Smooth muscle cell (in vitro differentiated cells): ENCODE data around the gene TMOD4. TPM values are rescaled to one million over a fixed set of nuclear protein-coding genes. Genes with fewer than 3 reads are reported as not detected.

Experiments
- DNase-seq: peaks from one replicate; lab custom pipeline; 2025; ENCODE audit not compliant: unreplicated experiment; lab: John Stamatoyannopoulos, UW
- H2AFZ ChIP-seq: fragments of 200-600 bp; sonication (generic); 2 replicates; pipeline ENCODE4 v1.6.0; 2016; ENCODE audit warnings: antibody characterized with exemption, low read depth, mild to moderate bottlenecking
- H3F3A ChIP-seq: fragments of 200-600 bp; sonication (generic); 2 replicates; pipeline ENCODE4 v1.6.0; 2017; ENCODE audit warnings: antibody characterized with exemption, low read depth
- H3K27ac ChIP-seq: fragments of 200-600 bp; sonication (generic); 2 replicates; pipeline ENCODE4 v1.5.1; 2016; ENCODE audit warnings: low read depth, mild to moderate bottlenecking
- H3K27me3 ChIP-seq: fragments of 200-600 bp; sonication (generic); 2 replicates; pipeline ENCODE4 v1.6.1; 2016; ENCODE audit warnings: low read depth, mild to moderate bottlenecking
- H3K36me3 ChIP-seq: fragments of 200-600 bp; sonication (generic); 2 replicates; pipeline ENCODE4 v1.5.1; 2016; ENCODE audit warnings: low read depth
- H3K4me1 ChIP-seq: fragments of 200-600 bp; sonication (generic); 2 replicates; pipeline ENCODE4 v1.5.1; 2016; ENCODE audit warnings: low read depth
- H3K4me2 ChIP-seq: fragments of 200-600 bp; sonication (generic); 2 replicates; pipeline ENCODE4 v1.6.0; 2016; ENCODE audit warnings: mild to moderate bottlenecking
- H3K4me3 ChIP-seq: fragments of 200-600 bp; sonication (generic); 2 replicates; pipeline ENCODE4 v1.5.1; 2016; ENCODE audit warnings: mild to moderate bottlenecking
- H3K79me2 ChIP-seq: fragments of 200-600 bp; sonication (generic); 2 replicates; pipeline ENCODE4 v1.6.0; 2016; ENCODE audit warnings: low read depth, mild to moderate bottlenecking
- H3K9ac ChIP-seq: fragments of 200-600 bp; sonication (generic); 2 replicates; pipeline ENCODE4 v1.6.0; 2016; ENCODE audit warnings: low read depth
- H3K9me3 ChIP-seq: fragments of 200-600 bp; sonication (generic); replicated peaks from 2 replicates; pipeline ENCODE4 v1.5.1; 2016; ENCODE audit warnings: low read depth
- H4K20me1 ChIP-seq: fragments of 200-600 bp; sonication (generic); 2 replicates; pipeline ENCODE4 v1.6.0; 2016; ENCODE audit warnings: low read depth
- WGBS: methylation state at CpG from one replicate; pipeline ENCODE4 v1.1.7; 2016; ENCODE audit warnings: low lambda C conversion rate; 5-methylcytosine and 5-hydroxymethylcytosine counted together
- polyA plus RNA-seq: library from polyadenylated mRNA; unstranded; fragments of >200 nt; fragmentation: Nextera tagmentation; extraction: Ambion mirVana; gene quantifications from 2 replicates; pipeline ENCODE4 v1.2.1, GENCODE V29; 2016
- total RNA-seq: library from RNA; depleted of rRNA; stranded (reverse); fragments of >200 nt; gene quantifications from 2 replicates; pipeline ENCODE4 v1.2.3, GENCODE V29; 2014
- TF ChIP-seq, protein P1 (sequence below): fragments of 200-600 bp; sonication (generic); IDR thresholded peaks from 2 replicates; pipeline ENCODE4 v1.5.1; 2017; ENCODE audit warnings: borderline replicate concordance, mild to moderate bottlenecking, antibody characterized with exemption; ENCODE audit not compliant: insufficient read depth, poor library complexity, severe bottlenecking

The TMOD4 gene
- total and polyA plus RNA-seq, 2 experiments from 2014 or later, result 0.37 TPM; not detected in 1

DNA sequence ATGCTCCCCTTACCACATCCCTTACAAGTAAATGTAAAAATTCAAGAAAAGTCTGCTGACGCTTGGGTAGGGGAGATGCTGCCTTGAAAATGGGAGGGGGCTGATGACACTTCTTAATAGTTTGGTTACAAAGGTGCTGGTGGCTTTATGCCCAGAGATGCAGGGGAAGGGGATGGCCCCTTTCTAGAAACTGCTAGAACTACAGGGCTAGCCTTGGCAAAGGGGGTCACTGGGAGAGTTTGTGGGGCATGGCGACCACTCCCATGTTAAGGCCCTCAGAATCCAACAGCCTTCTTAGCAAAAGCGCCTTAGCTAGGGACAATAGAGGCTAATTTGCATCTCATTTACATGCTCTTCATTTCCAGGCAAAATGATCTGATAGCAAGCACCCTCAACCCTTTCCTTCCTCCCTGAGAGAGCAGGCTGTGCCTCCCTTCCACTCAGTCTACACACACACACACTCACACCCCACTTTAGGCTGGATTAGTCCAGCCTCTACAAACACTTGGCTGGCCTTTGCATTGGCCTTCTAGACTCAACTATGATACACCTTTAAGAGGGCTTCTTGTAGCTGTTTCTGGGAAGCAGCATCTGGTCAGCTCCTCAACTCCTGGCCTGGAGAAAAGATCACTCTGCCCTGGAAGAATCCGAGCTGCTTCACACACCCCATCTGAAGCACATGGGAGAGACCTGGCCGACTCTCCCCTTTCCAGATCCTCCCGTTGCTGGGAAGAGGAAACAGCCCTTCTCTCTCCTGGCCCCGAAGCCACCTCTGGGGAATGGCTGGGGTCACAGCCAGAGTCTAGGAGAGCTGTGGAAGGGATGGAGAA lies 31.1 kb downstream of the TMOD4 start:
- peaks cover 17% of the 10 kb centered on the region for H3K4me1 ChIP-seq
- H3K27me3 ChIP-seq, result no peaks in the 10 kb centered on the region
- H3K36me3 ChIP-seq, result no peaks in the 10 kb centered on the region
- H3K4me3 ChIP-seq, result peak overlapping the region; percentile 78
- no peaks in the 10 kb centered on the region for H3K9me3 ChIP-seq
- H4K20me1 ChIP-seq, result no peaks in the 10 kb centered on the region
- 66% methylated on average over 7 of the region's 7 CpGs for WGBS
- peak overlapping the region; percentile 96 for H3K4me2 ChIP-seq
- H3K27ac ChIP-seq, result no peak overlapping the region
- H2AFZ ChIP-seq, result no peak overlapping the region
- no peaks in the 10 kb centered on the region for H3K79me2 ChIP-seq
- H3F3A ChIP-seq, result peaks cover 8% of the 10 kb centered on the region
- no peak overlapping the region for H3K9ac ChIP-seq
- DNase-seq, result no peak
- TF ChIP-seq, protein P1, sequence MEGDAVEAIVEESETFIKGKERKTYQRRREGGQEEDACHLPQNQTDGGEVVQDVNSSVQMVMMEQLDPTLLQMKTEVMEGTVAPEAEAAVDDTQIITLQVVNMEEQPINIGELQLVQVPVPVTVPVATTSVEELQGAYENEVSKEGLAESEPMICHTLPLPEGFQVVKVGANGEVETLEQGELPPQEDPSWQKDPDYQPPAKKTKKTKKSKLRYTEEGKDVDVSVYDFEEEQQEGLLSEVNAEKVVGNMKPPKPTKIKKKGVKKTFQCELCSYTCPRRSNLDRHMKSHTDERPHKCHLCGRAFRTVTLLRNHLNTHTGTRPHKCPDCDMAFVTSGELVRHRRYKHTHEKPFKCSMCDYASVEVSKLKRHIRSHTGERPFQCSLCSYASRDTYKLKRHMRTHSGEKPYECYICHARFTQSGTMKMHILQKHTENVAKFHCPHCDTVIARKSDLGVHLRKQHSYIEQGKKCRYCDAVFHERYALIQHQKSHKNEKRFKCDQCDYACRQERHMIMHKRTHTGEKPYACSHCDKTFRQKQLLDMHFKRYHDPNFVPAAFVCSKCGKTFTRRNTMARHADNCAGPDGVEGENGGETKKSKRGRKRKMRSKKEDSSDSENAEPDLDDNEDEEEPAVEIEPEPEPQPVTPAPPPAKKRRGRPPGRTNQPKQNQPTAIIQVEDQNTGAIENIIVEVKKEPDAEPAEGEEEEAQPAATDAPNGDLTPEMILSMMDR, result no peak

DNA sequence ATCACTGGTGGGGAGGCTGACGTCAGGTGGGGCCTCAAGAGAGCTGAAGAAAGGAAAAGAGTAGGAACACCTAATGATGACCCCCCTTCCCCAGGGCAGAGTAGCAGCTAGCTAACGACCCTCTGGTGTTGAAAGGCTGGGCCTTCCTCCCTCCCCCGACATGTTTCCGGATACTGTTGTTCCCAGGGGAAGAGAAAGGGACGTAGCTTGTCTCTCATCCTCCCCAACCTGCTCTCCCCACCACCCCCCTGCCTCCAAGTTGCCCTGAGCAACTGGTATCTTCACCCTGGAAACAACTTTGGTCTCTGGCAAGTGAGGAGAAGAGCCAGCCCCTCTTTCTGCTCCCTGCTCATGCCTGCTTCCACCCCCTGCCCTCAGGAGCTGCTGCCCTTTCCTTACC lies 31.8 kb downstream of the TMOD4 start:
- Histone ChIP-seq H2AFZ (no peak overlapping the region), H3K36me3 (no peaks in the 10 kb centered on the region), H3K9ac (no peak overlapping the region), H3K27ac (no peak overlapping the region), H3F3A (peaks cover 8% of the 10 kb centered on the region), H3K79me2 (no peaks in the 10 kb centered on the region), H3K4me2 (no peak overlapping the region), H3K4me3 (no peak overlapping the region), H3K4me1 (peaks cover 17% of the 10 kb centered on the region), H3K9me3 (no peaks in the 10 kb centered on the region), H4K20me1 (no peaks in the 10 kb centered on the region), H3K27me3 (no peaks in the 10 kb centered on the region)
- 50% methylated on average over 5 of the region's 5 CpGs for WGBS
- TF ChIP-seq, protein P1, result no peak
- no peak for DNase-seq

DNA sequence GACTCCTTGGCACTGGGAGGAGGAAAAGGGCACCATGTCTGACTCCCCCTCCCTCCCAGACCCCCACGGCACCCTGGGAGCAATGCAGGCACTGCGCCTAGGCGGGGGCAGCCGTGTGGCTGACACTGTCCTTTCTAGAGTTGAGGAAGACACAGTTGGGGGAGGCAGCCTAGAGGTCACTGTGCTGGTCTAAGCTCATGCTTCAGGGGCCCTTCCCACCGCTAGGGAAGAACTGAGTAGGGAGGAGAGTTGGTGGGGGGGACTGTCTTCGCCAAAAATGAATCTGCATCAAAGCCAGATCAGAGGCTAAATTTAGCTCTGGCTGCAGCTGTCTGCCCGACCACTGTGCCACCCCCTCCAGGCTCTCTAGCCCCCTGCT lies 32.7 kb downstream of the TMOD4 start:
- DNase-seq, result no peak
- H3K4me1 ChIP-seq, result peaks cover 17% of the 10 kb centered on the region
- no peak overlapping the region for H3K27ac ChIP-seq
- H3K79me2 ChIP-seq, result no peaks in the 10 kb centered on the region
- H3K9ac ChIP-seq, result no peak overlapping the region
- no peaks in the 10 kb centered on the region for H3K36me3 ChIP-seq
- H3K4me3 ChIP-seq, result no peak overlapping the region
- no peak overlapping the region for H2AFZ ChIP-seq
- H3K27me3 ChIP-seq, result no peaks in the 10 kb centered on the region
- WGBS, result 79% methylated on average over 7 of the region's 7 CpGs
- H3K9me3 ChIP-seq, result no peaks in the 10 kb centered on the region
- no peaks in the 10 kb centered on the region for H4K20me1 ChIP-seq
- no peak overlapping the region for H3K4me2 ChIP-seq
- peaks cover 8% of the 10 kb centered on the region for H3F3A ChIP-seq
- TF ChIP-seq, protein P1, result no peak
